Loucy (cell line): ENCODE measurements around the gene MICAL2.

Source experiments
- H2AFZ ChIP-seq: fragments of 200-600 bp; sonication (generic); 2 replicates; pipeline ENCODE4 v1.6.0; 2016; ENCODE audit warnings: antibody characterized with exemption, mild to moderate bottlenecking, low read length, moderate library complexity
- H3F3A ChIP-seq: fragments of 200-600 bp; 2 replicates; pipeline ENCODE4 v1.6.0; 2016; ENCODE audit warnings: antibody characterized with exemption, low read depth, mild to moderate bottlenecking
- H3K27me3 ChIP-seq: fragments of 200-600 bp; sonication (generic); 2 replicates; pipeline ENCODE4 v1.6.1; 2014; ENCODE audit warnings: low read length, mild to moderate bottlenecking; ENCODE audit not compliant: insufficient read depth, poor library complexity, severe bottlenecking
- H3K36me3 ChIP-seq: fragments of 200-600 bp; sonication (generic); 2 replicates; pipeline ENCODE4 v1.6.1; 2016; ENCODE audit warnings: low read length; ENCODE audit not compliant: insufficient read depth
- H3K4me1 ChIP-seq: fragments of 200-600 bp; sonication (generic); 2 replicates; pipeline ENCODE4 v1.5.1; 2014; ENCODE audit warnings: low read length, mild to moderate bottlenecking; ENCODE audit not compliant: insufficient read depth, poor library complexity, severe bottlenecking
- H3K4me2 ChIP-seq: fragments of 200-600 bp; sonication (generic); 2 replicates; pipeline ENCODE4 v1.6.0; 2014; ENCODE audit warnings: antibody characterized with exemption, low read length, low read depth, mild to moderate bottlenecking; ENCODE audit not compliant: poor library complexity, severe bottlenecking
- H3K4me3 ChIP-seq: fragments of 200-600 bp; sonication (generic); 2 replicates; pipeline ENCODE4 v1.5.1; 2014; ENCODE audit warnings: low read length, mild to moderate bottlenecking, mixed read lengths; ENCODE audit not compliant: poor library complexity, severe bottlenecking
- H3K79me2 ChIP-seq: fragments of 200-600 bp; sonication (generic); 2 replicates; pipeline ENCODE4 v1.6.1; 2014; ENCODE audit warnings: low read length; ENCODE audit not compliant: insufficient read depth
- H3K9ac ChIP-seq: fragments of 200-600 bp; sonication (generic); 2 replicates; pipeline ENCODE4 v1.6.0; 2014; ENCODE audit warnings: mild to moderate bottlenecking, low read depth, low read length, moderate library complexity; ENCODE audit not compliant: poor library complexity, severe bottlenecking
- H3K9me2 ChIP-seq: fragments of 200-600 bp; sonication (generic); replicated peaks from 2 replicates; pipeline ENCODE4 v1.6.1; 2016; ENCODE audit warnings: low read depth, low read length, mixed read lengths
- H3K9me3 ChIP-seq: fragments of 200-600 bp; sonication (generic); 2 replicates; pipeline ENCODE4 v1.6.1; 2014; ENCODE audit warnings: mild to moderate bottlenecking, antibody characterized with exemption, low read length, low read depth; ENCODE audit not compliant: insufficient read depth
- H4K20me1 ChIP-seq: fragments of 200-600 bp; sonication (generic); 2 replicates; pipeline ENCODE4 v1.6.0; 2014; ENCODE audit warnings: antibody characterized with exemption, low read length, mild to moderate bottlenecking; ENCODE audit not compliant: insufficient read depth, poor library complexity, severe bottlenecking
- EZH2phosphoT487 ChIP-seq: fragments of 200-600 bp; IDR thresholded peaks from 2 replicates; pipeline ENCODE4 v1.6.1; 2018; ENCODE audit warnings: antibody characterized with exemption, mild to moderate bottlenecking, moderate library complexity, borderline replicate concordance
- TF ChIP-seq, protein P1 (sequence below): fragments of 200-600 bp; sonication (generic); conservative IDR thresholded peaks from 2 replicates; pipeline ENCODE4 v1.5.1; 2014; ENCODE audit warnings: mild to moderate bottlenecking, antibody characterized with exemption, low read length

The MICAL2 gene

GRCh38 chr11:12196308-12196707 is 85.9 kb downstream of the MICAL2 start:
- Histone ChIP-seq H3K4me3 (peak overlapping the region; percentile 73), H2AFZ (no peak overlapping the region), H3K9me3 (no peaks in the 10 kb centered on the region), H3F3A (no peaks in the 10 kb centered on the region), H3K9me2 (no peaks in the 10 kb centered on the region), H4K20me1 (no peaks in the 10 kb centered on the region), H3K9ac (peak overlapping the region; percentile 81), H3K79me2 (peaks cover 12% of the 10 kb centered on the region), H3K36me3 (no peaks in the 10 kb centered on the region), H3K4me1 (peaks cover 67% of the 10 kb centered on the region), H3K27me3 (no peaks in the 10 kb centered on the region), H3K4me2 (peak overlapping the region; percentile 82)
- TF ChIP-seq EZH2phosphoT487 = no peak
- TF ChIP-seq, protein P1, sequence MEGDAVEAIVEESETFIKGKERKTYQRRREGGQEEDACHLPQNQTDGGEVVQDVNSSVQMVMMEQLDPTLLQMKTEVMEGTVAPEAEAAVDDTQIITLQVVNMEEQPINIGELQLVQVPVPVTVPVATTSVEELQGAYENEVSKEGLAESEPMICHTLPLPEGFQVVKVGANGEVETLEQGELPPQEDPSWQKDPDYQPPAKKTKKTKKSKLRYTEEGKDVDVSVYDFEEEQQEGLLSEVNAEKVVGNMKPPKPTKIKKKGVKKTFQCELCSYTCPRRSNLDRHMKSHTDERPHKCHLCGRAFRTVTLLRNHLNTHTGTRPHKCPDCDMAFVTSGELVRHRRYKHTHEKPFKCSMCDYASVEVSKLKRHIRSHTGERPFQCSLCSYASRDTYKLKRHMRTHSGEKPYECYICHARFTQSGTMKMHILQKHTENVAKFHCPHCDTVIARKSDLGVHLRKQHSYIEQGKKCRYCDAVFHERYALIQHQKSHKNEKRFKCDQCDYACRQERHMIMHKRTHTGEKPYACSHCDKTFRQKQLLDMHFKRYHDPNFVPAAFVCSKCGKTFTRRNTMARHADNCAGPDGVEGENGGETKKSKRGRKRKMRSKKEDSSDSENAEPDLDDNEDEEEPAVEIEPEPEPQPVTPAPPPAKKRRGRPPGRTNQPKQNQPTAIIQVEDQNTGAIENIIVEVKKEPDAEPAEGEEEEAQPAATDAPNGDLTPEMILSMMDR = no peak

- no peak for TF ChIP-seq EZH2phosphoT487
- TF ChIP-seq, protein P1 = no peak
- Histone ChIP-seq H3K9me3 (no peaks in the 10 kb centered on the region), H3K9me2 (no peaks in the 10 kb centered on the region), H3F3A (no peaks in the 10 kb centered on the region), H3K9ac (peak overlapping the region; percentile 81), H3K4me3 (peak overlapping the region; percentile 73), H3K36me3 (no peaks in the 10 kb centered on the region), H4K20me1 (no peaks in the 10 kb centered on the region), H3K27me3 (no peaks in the 10 kb centered on the region), H3K79me2 (peaks cover 12% of the 10 kb centered on the region), H3K4me2 (peak overlapping the region; percentile 82), H3K4me1 (peaks cover 71% of the 10 kb centered on the region), H2AFZ (no peak overlapping the region)
Measured at GRCh38 chr11:12196872-12197271, 86.5 kb downstream of the MICAL2 start.

DNA sequence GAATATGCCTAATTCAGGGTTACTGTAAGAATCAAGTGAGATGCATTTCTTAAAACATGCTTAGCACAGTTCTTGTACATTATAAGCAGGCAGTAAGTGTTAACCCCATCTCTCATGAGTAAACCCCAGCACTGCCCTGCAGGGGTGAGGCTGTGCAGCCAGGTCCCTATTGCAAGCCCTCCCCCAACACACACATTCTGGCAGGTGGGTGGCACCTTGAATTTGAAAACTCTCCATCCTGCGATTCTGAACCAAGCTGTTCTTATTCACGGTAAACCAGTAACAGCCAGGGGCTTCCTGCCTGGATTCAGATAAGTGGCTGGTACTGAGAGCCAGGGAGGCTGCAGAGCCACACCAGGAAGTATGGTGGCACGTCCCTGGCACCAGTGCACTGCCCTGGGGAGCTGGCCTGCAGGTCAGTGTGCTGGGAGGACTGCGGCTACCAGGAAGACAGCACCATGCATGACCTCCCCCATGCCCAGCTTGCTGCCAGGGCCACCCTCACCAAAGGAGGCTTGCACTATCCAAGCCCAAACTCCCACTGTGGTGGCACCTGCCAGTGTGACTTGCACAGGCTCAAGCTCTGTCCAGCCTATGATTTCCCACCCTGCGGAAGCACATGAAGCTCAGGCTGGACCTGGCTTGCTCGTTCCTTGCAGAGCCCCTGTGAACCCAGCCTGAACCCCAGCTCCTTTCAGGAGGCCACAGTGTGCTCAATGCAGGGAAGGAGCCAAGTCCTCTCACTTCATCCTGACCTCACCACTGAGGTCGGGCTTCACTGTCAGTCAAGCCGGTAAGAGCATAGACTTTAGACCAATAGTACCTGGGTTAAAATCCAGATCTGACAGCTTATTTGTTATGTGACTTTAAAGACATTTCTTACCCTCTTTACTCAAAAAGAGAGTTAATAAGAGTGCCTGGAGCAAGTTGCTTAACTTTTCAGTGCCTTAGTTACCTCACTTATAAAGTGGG is 88.1 kb downstream of the MICAL2 start:
- peaks cover 12% of the 10 kb centered on the region for H3K79me2 ChIP-seq
- H4K20me1 ChIP-seq = no peaks in the 10 kb centered on the region
- H3K4me2 ChIP-seq = peak overlapping the region; percentile 82
- H3K9ac ChIP-seq = peak overlapping the region; percentile 81
- H3K27me3 ChIP-seq = no peaks in the 10 kb centered on the region
- H3K4me1 ChIP-seq = peaks cover 71% of the 10 kb centered on the region
- peak overlapping the region; percentile 73 for H3K4me3 ChIP-seq
- no peak overlapping the region for H2AFZ ChIP-seq
- no peaks in the 10 kb centered on the region for H3K36me3 ChIP-seq
- TF ChIP-seq EZH2phosphoT487 = no peak
- TF ChIP-seq, protein P1 = no peak; the same call in 1 of the 2 replicates
- H3K9me3 ChIP-seq = no peaks in the 10 kb centered on the region
- no peaks in the 10 kb centered on the region for H3F3A ChIP-seq
- no peaks in the 10 kb centered on the region for H3K9me2 ChIP-seq
